Activated T-cell treated with anti-CD3 and anti-CD28 coated beads, Interleukin-2, amount 50 U/mL, for 4 hours (primary cell): ENCODE results near the gene TFF3. TPM values are rescaled to one million over a fixed set of nuclear protein-coding genes. Genes with fewer than 3 reads are reported as not detected.

Experiments used
- ATAC-seq, 2 donors: fragments of 200-7000 bp; cut with Tn5 transposase; one replicate each; pipeline ENCODE4 v1.10.0; 2021
- DNase-seq: peaks from one replicate; pipeline ENCODE4 v3.0.0-alpha.2; 2020
- H3K27me3 Mint-ChIP-seq: one replicate; pipeline ENCODE4 v1.8.0; 2021; ENCODE audit warnings: low read depth, mixed read lengths
- H3K36me3 Mint-ChIP-seq: one replicate; pipeline ENCODE4 v1.8.0; 2022; ENCODE audit warnings: mixed read lengths; ENCODE audit not compliant: insufficient read depth
- H3K4me1 Mint-ChIP-seq: one replicate; pipeline ENCODE4 v1.8.0; 2021; ENCODE audit warnings: low read depth, mixed read lengths
- H3K4me3 Mint-ChIP-seq: one replicate; pipeline ENCODE4 v1.8.0; 2021; ENCODE audit warnings: mild to moderate bottlenecking, moderate library complexity, mixed read lengths
- H3K9me3 Mint-ChIP-seq: one replicate; pipeline ENCODE4 v1.8.0; 2021; ENCODE audit warnings: mixed read lengths
- total RNA-seq, 3 donors: library from RNA; stranded (reverse); gene quantifications; one replicate each; pipeline ENCODE4 v1.2.1, GENCODE V29; 2021

The TFF3 gene
- total RNA-seq, 3 donors from 2014 or later: 0.29 to 0.96 TPM; not detected in 1

GRCh38 chr21:42340187-42341050 lies 25.2 kb upstream of the TFF3 start:
- no peak overlapping the region for H3K4me3 Mint-ChIP-seq
- ATAC-seq (no peak), DNase-seq (no peak)
- H3K4me1 Mint-ChIP-seq: peaks cover 10% of the 10 kb centered on the region
- no peaks in the 10 kb centered on the region for H3K36me3 Mint-ChIP-seq
- peaks cover 2% of the 10 kb centered on the region for H3K27me3 Mint-ChIP-seq
- no peaks in the 10 kb centered on the region for H3K9me3 Mint-ChIP-seq

- Mint-ChIP-seq H3K4me1 (peaks cover 10% of the 10 kb centered on the region), H3K9me3 (no peaks in the 10 kb centered on the region), H3K4me3 (no peak overlapping the region), H3K36me3 (no peaks in the 10 kb centered on the region), H3K27me3 (peaks cover 2% of the 10 kb centered on the region)
- ATAC-seq: peak in 1 of 2 donors; percentile 10
- DNase-seq: no peak
Observed at GRCh38 chr21:42338729-42339715, 23.8 kb upstream of the TFF3 start.

DNA sequence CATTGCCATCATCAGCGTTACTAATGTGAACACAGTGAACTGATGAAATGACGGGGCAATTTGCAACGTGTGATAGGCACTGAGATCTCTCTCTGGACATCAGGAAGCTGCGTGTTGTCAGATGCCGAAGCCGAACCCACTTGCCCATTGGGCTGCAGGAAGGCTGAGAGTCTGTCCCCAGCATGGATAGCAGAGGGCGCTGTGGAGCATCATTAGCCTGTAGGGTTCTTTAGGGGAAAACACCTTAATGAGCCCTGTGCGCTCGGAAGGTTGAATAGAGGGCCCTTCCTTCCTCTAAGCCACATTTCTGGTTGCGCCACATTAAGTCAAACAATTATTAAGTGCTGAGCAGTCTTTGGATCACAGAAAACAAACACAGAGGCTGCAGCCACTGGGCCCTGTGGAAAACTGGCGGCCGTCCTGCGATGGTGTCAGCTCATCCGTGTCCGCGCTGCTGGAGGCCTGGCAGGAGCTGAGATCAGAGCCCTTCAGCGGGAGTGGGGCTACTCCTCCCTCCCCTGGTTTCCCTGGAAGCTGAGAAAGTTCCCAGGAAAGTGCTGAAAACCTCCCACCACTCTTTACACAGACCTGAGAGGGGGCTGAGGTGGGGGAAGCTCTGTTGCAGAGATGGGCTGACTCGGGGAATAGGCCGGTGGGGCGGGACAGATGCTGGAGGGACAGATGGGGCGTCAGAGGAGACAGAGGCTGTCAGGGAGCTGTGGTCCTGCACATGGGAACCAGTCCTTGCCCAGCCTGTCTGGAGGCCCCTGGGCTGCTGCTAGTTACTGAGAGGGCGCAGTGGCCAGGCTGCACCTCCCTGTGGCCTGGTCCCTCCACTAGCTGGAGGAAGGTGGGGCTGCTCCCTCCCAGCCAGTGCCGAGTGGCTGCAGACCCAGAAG lies 22.9 kb upstream of the TFF3 start:
- H3K27me3 Mint-ChIP-seq: peaks cover 2% of the 10 kb centered on the region
- peaks cover 10% of the 10 kb centered on the region for H3K4me1 Mint-ChIP-seq
- peak; percentile 95 to 96 for ATAC-seq
- H3K9me3 Mint-ChIP-seq: no peaks in the 10 kb centered on the region
- H3K36me3 Mint-ChIP-seq: no peaks in the 10 kb centered on the region
- peak; percentile 80 for DNase-seq
- peak overlapping the region; percentile 23 for H3K4me3 Mint-ChIP-seq

GRCh38 chr21:42337276-42337675 lies 22.1 kb upstream of the TFF3 start:
- DNase-seq: no peak
- peaks cover 10% of the 10 kb centered on the region for H3K4me1 Mint-ChIP-seq
- peaks cover 2% of the 10 kb centered on the region for H3K27me3 Mint-ChIP-seq
- no peak overlapping the region for H3K4me3 Mint-ChIP-seq
- H3K36me3 Mint-ChIP-seq: no peaks in the 10 kb centered on the region
- no peak for ATAC-seq
- H3K9me3 Mint-ChIP-seq: no peaks in the 10 kb centered on the region

GRCh38 chr21:42336054-42336453 lies 20.8 kb upstream of the TFF3 start:
- H3K9me3 Mint-ChIP-seq: peaks cover 11% of the 10 kb centered on the region
- peaks cover 10% of the 10 kb centered on the region for H3K4me1 Mint-ChIP-seq

GRCh38 chr21:42332557-42333317 lies 17.5 kb upstream of the TFF3 start:
- ATAC-seq (no peak), DNase-seq (no peak)
- H3K4me3 Mint-ChIP-seq: no peak overlapping the region
- peaks cover 14% of the 10 kb centered on the region for H3K9me3 Mint-ChIP-seq
- H3K4me1 Mint-ChIP-seq: peaks cover 4% of the 10 kb centered on the region
- peaks cover under 1% of the 10 kb centered on the region for H3K27me3 Mint-ChIP-seq
- H3K36me3 Mint-ChIP-seq: peaks cover 3% of the 10 kb centered on the region

More at GRCh38 chr21:42336054-42336453, 20.8 kb upstream of the TFF3 start:
- H3K27me3 Mint-ChIP-seq: peaks cover 2% of the 10 kb centered on the region
- ATAC-seq (no peak), DNase-seq (no peak)
- H3K36me3 Mint-ChIP-seq: peaks cover 3% of the 10 kb centered on the region
- no peak overlapping the region for H3K4me3 Mint-ChIP-seq

- Mint-ChIP-seq H3K36me3 (peaks cover 3% of the 10 kb centered on the region), H3K27me3 (no peaks in the 10 kb centered on the region), H3K4me1 (no peaks in the 10 kb centered on the region), H3K4me3 (no peak overlapping the region), H3K9me3 (peaks cover 14% of the 10 kb centered on the region)
- ATAC-seq (no peak), DNase-seq (no peak)
Observed at GRCh38 chr21:42331660-42332059, 16.5 kb upstream of the TFF3 start.

- H3K27me3 Mint-ChIP-seq: no peaks in the 10 kb centered on the region
- ATAC-seq: no peak
Observed at GRCh38 chr21:42330380-42331371, 15.5 kb upstream of the TFF3 start.

DNA sequence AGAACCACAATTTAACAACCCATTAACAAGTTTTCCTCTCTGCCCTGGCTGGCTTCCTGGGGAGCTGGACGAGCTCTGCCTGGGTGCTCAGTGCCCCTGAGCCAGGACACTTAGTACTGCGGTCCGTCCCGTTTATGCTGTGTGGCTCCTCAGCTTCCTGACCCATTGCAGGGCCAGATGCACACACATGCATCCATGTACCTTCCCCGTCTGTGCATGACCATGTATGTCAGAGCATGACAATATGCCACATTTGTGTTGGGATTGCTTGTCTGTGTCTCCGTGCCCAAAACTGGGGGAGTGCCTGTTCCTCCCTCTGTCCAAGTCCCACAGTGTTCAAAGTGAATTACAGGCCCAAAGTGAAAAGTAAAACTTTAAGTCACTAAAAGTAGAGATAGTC lies 9.7 kb upstream of the TFF3 start:
- Mint-ChIP-seq H3K36me3 (no peaks in the 10 kb centered on the region), H3K9me3 (no peaks in the 10 kb centered on the region), H3K27me3 (peaks cover 9% of the 10 kb centered on the region), H3K4me3 (no peak overlapping the region), H3K4me1 (no peaks in the 10 kb centered on the region)
- no peak for ATAC-seq
- DNase-seq: no peak

More at GRCh38 chr21:42330380-42331371, 15.5 kb upstream of the TFF3 start:
- no peaks in the 10 kb centered on the region for H3K4me1 Mint-ChIP-seq
- DNase-seq: no peak
- peaks cover 14% of the 10 kb centered on the region for H3K9me3 Mint-ChIP-seq
- H3K36me3 Mint-ChIP-seq: peaks cover 3% of the 10 kb centered on the region
- H3K4me3 Mint-ChIP-seq: no peak overlapping the region

- no peaks in the 10 kb centered on the region for H3K9me3 Mint-ChIP-seq
- peaks cover 6% of the 10 kb centered on the region for H3K4me1 Mint-ChIP-seq
- no peak for DNase-seq
- ATAC-seq: no peak
- no peaks in the 10 kb centered on the region for H3K36me3 Mint-ChIP-seq
- peaks cover 9% of the 10 kb centered on the region for H3K27me3 Mint-ChIP-seq
- no peak overlapping the region for H3K4me3 Mint-ChIP-seq
Observed at GRCh38 chr21:42321845-42322244, 6.6 kb upstream of the TFF3 start.

DNA sequence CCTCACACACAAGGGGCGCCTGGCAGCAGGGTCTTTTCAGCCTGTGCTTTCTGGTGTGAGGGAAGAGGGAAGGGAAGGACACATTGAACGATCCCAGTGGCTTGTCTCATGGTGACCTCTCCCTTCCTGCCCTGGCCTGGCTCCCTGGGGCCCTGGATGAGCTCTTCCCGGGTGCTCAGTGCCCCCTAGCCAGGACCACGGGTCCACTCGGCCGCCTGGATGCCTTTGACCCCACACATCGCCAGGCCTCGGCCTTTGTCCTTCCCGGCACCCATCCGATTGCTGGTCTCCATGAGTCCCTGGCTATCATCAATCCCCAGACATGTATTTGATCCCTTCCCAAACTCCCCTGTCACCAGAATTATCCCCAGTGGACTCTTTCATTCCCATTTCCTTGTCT lies 6.0 kb upstream of the TFF3 start:
- Mint-ChIP-seq H3K9me3 (no peaks in the 10 kb centered on the region), H3K27me3 (peaks cover 9% of the 10 kb centered on the region), H3K4me1 (peaks cover 6% of the 10 kb centered on the region), H3K36me3 (no peaks in the 10 kb centered on the region), H3K4me3 (no peak overlapping the region)
- DNase-seq: no peak
- ATAC-seq: no peak

DNA sequence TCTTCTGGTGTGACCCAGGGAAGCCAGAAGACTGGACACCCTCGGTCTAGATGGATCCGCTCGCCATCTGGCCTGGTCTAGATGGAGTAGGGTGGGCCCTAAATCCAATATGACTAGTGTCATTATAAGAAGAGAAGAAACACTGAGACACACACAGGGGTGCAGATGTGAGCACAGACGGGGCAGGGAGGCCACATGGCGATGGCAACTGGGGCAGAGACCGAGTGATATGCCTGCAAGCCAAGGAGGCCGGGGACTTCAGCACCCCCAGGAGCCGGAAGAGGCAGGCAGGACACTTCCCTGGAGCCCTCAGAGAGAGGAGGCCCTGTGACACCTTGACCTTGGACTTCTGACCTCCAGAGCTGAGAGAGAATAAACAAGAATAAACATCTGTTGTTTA lies 5.6 kb upstream of the TFF3 start:
- ATAC-seq: no peak
- no peaks in the 10 kb centered on the region for H3K36me3 Mint-ChIP-seq
- no peak for DNase-seq
- no peak overlapping the region for H3K4me3 Mint-ChIP-seq
- peaks cover 6% of the 10 kb centered on the region for H3K4me1 Mint-ChIP-seq
- no peaks in the 10 kb centered on the region for H3K9me3 Mint-ChIP-seq
- peaks cover 9% of the 10 kb centered on the region for H3K27me3 Mint-ChIP-seq
